GM23248 (cell line): ENCODE measurements around the gene PTPRN2. TPM values are rescaled to one million over a fixed set of nuclear protein-coding genes. Genes with fewer than 3 reads are reported as not detected.

ENCODE experiments used
- DNase-seq: peaks from one replicate; pipeline ENCODE4 v3.0.0-alpha.2; 2015
- H2AFZ ChIP-seq: fragments of 200-600 bp; sonication (generic); 2 replicates; pipeline ENCODE4 v1.6.1; 2016; ENCODE audit warnings: antibody characterized with exemption
- H3F3A ChIP-seq: fragments of 200-600 bp; sonication (generic); 2 replicates; pipeline ENCODE4 v1.6.1; 2016; ENCODE audit warnings: mild to moderate bottlenecking, antibody characterized with exemption, mixed run types; ENCODE audit not compliant: insufficient read depth
- H3K27ac ChIP-seq: fragments of 200-600 bp; sonication (generic); 2 replicates; pipeline ENCODE4 v1.5.1; 2016; ENCODE audit warnings: mild to moderate bottlenecking
- H3K27me3 ChIP-seq: fragments of 200-600 bp; sonication (generic); replicated peaks from 2 replicates; pipeline ENCODE4 v1.6.1; 2016; ENCODE audit warnings: mild to moderate bottlenecking; ENCODE audit not compliant: insufficient read depth
- H3K36me3 ChIP-seq: fragments of 200-600 bp; sonication (generic); 2 replicates; pipeline ENCODE4 v1.6.1; 2016; ENCODE audit warnings: low read depth, mild to moderate bottlenecking
- H3K4me1 ChIP-seq: fragments of 200-600 bp; sonication (generic); 2 replicates; pipeline ENCODE4 v1.6.1; 2016; ENCODE audit warnings: mild to moderate bottlenecking; ENCODE audit not compliant: insufficient read depth
- H3K4me2 ChIP-seq: fragments of 200-600 bp; sonication (generic); one replicate; pipeline ENCODE4 v1.6.1; 2016; ENCODE audit warnings: mild to moderate bottlenecking; ENCODE audit not compliant: unreplicated experiment
- H3K4me3 ChIP-seq: fragments of 200-600 bp; sonication (generic); 2 replicates; pipeline ENCODE4 v1.5.1; 2016; ENCODE audit warnings: mild to moderate bottlenecking
- H3K79me2 ChIP-seq: fragments of 200-600 bp; sonication (generic); 2 replicates; pipeline ENCODE4 v1.6.1; 2016; ENCODE audit warnings: mild to moderate bottlenecking; ENCODE audit not compliant: insufficient read depth
- H3K9ac ChIP-seq: fragments of 200-600 bp; sonication (generic); 2 replicates; pipeline ENCODE4 v1.6.1; 2016; ENCODE audit warnings: mild to moderate bottlenecking
- H3K9me2 ChIP-seq: fragments of 200-600 bp; sonication (generic); 2 replicates; pipeline ENCODE4 v1.6.1; 2016; ENCODE audit warnings: mixed run types, mild to moderate bottlenecking, moderate library complexity; ENCODE audit not compliant: insufficient read depth
- H3K9me3 ChIP-seq: fragments of 200-600 bp; sonication (generic); one replicate; pipeline ENCODE4 v1.6.1; 2017; ENCODE audit warnings: low read depth
- H4K20me1 ChIP-seq: fragments of 200-600 bp; sonication (generic); 2 replicates; pipeline ENCODE4 v1.6.0; 2016; ENCODE audit not compliant: insufficient read depth
- EZH2 ChIP-seq: fragments of 200-600 bp; sonication (generic); IDR thresholded peaks from 2 replicates; pipeline ENCODE4 v1.6.1; 2018; ENCODE audit warnings: antibody characterized with exemption, mild to moderate bottlenecking; ENCODE audit not compliant: insufficient read depth, poor library complexity, severe bottlenecking
- EZH2phosphoT487 ChIP-seq: fragments of 200-600 bp; sonication (generic); IDR thresholded peaks from 2 replicates; pipeline ENCODE4 v1.6.1; 2018; ENCODE audit warnings: antibody characterized with exemption, moderate library complexity, mild to moderate bottlenecking, low read depth; ENCODE audit not compliant: insufficient read depth
- WGBS, 2 experiments: methylation state at CpG; one replicate each; pipeline ENCODE4 v1.1.6; 2015 to 2017; ENCODE audit warnings: low lambda C conversion rate in 2 of 2, low coverage in 1 of 2; ENCODE audit errors: missing lambda C conversion rate in 2 of 2; 5-methylcytosine and 5-hydroxymethylcytosine counted together
- in situ Hi-C: fragments of 300-500 bp; cut with MboI; formaldehyde crosslinking; loops from 2 replicates; pipeline ENCODE4 v1.15.0; 2020
- polyA plus RNA-seq: library from polyadenylated mRNA; unstranded; fragments of >200 nt; fragmentation: Nextera tagmentation; extraction: Ambion mirVana; gene quantifications from 2 replicates; pipeline ENCODE4 v1.2.1, GENCODE V29; 2016
- total RNA-seq: library from RNA; depleted of rRNA; stranded (reverse); fragments of >200 nt; shearing (Covaris generic); gene quantifications from 2 replicates; pipeline ENCODE4 v1.2.3, GENCODE V29; 2014

The PTPRN2 gene
- total and polyA plus RNA-seq, 2 experiments from 2014 or later = 0.13 TPM; not detected in 1

DNA sequence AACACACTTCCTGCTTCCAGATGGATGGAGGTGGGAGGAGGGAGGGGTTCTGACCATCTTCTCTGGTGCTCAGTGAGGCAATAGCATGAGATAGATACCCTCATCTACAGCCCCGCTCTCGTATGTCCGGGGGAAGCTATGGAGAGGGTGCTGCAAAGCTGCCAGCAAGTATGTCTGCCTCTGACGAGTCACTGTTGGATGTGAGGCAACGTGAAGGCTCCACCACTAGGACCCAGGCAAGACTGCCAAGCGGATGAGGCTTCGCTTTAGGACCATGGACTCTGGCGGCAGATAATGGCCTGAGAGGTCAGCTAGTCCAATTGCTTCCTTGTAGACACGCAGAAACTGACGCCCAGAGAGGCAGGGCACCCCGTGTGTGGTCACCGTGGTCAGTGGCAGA lies 601.6 kb downstream of the PTPRN2 start:
- Histone ChIP-seq H3K9ac (no peak overlapping the region), H3K9me3 (no peaks in the 10 kb centered on the region), H3K9me2 (no peaks in the 10 kb centered on the region), H3K27me3 (no peaks in the 10 kb centered on the region), H2AFZ (no peak overlapping the region), H3K4me2 (no peak overlapping the region), H3K27ac (no peak overlapping the region), H3K36me3 (no peaks in the 10 kb centered on the region), H3K79me2 (no peaks in the 10 kb centered on the region), H3F3A (no peaks in the 10 kb centered on the region), H4K20me1 (no peaks in the 10 kb centered on the region), H3K4me1 (no peaks in the 10 kb centered on the region), H3K4me3 (no peak overlapping the region)
- no peak for DNase-seq
- TF ChIP-seq EZH2phosphoT487 (no peak), EZH2 (no peak)
- 30 to 41% methylated on average over 12 of the region's 12 CpGs for WGBS, 2 experiments
- in situ Hi-C loops = no loop called here

- H3K9me3 ChIP-seq = no peaks in the 10 kb centered on the region
Measured at GRCh38 chr7:157985636-157986035, 602.0 kb downstream of the PTPRN2 start.

DNA sequence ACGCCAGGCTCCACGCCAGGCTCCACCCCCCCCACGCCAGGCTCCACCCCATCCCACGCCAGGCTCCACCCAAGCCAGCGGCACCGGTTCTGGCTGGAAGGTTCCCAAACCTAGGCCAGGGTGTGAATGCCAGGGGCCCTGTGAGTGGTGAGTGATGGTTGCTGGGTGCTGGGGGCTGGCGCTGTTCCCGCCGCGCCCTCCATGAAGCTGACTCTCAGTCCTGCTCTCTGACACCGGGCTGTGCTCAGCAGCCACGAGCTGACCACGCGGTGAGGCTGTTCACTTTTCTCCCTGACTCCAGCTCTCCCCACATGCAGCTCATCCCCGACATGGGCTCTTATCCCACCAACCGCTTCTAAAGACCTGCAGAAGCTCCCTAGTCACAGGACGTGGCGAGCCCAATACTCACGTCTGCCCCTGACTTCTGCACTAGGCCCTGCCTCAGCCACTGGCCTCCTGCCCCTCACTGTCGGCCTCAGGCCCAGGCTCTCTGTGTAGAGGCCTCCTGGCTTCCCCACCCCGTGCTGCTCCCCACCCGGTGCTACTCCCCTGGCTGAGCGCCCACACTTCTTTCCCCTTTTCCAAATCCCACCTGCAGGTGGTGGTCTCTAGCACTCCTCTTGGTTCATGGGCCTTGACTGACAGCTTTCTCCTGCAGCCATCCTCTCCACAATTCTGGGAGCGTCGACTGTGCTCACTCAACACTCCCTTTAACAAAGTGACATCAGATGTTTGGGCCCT lies 603.0 kb downstream of the PTPRN2 start:
- Histone ChIP-seq H3K9me2 (no peaks in the 10 kb centered on the region), H3F3A (no peaks in the 10 kb centered on the region), H3K36me3 (no peaks in the 10 kb centered on the region), H3K4me1 (no peaks in the 10 kb centered on the region), H3K9me3 (no peaks in the 10 kb centered on the region), H4K20me1 (no peaks in the 10 kb centered on the region), H3K79me2 (no peaks in the 10 kb centered on the region), H3K27me3 (no peaks in the 10 kb centered on the region), H3K27ac (no peak overlapping the region), H2AFZ (no peak overlapping the region), H3K4me2 (no peak overlapping the region), H3K4me3 (no peak overlapping the region), H3K9ac (no peak overlapping the region)
- no peak for DNase-seq
- in situ Hi-C loops = no loop called here
- TF ChIP-seq EZH2 (no peak), EZH2phosphoT487 (no peak)
- WGBS, 2 experiments = 53 to 67% methylated on average over 22 to 24 of the region's 25 CpGs

More at GRCh38 chr7:157985636-157986035, 602.0 kb downstream of the PTPRN2 start:
- Histone ChIP-seq H3K36me3 (no peaks in the 10 kb centered on the region), H3K9ac (no peak overlapping the region), H3K27me3 (no peaks in the 10 kb centered on the region), H3F3A (no peaks in the 10 kb centered on the region), H3K4me2 (no peak overlapping the region), H3K4me3 (no peak overlapping the region), H4K20me1 (no peaks in the 10 kb centered on the region), H3K4me1 (no peaks in the 10 kb centered on the region), H3K9me2 (no peaks in the 10 kb centered on the region), H2AFZ (no peak overlapping the region), H3K79me2 (no peaks in the 10 kb centered on the region), H3K27ac (no peak overlapping the region)
- in situ Hi-C loops = no loop called here
- no peak for TF ChIP-seq EZH2phosphoT487
- TF ChIP-seq EZH2 = no peak
- WGBS, 2 experiments = 54 to 58% methylated on average over 15 of the region's 15 CpGs
- no peak for DNase-seq

- no peaks in the 10 kb centered on the region for H3F3A ChIP-seq
- no peak overlapping the region for H2AFZ ChIP-seq
- no peak overlapping the region for H3K27ac ChIP-seq
- no peaks in the 10 kb centered on the region for H3K36me3 ChIP-seq
- H3K4me2 ChIP-seq = no peak overlapping the region
- WGBS, 2 experiments = 43 to 48% methylated on average over 22 to 32 of the region's 32 CpGs
- no peaks in the 10 kb centered on the region for H3K4me1 ChIP-seq
- no peaks in the 10 kb centered on the region for H3K9me2 ChIP-seq
- in situ Hi-C loops = no loop called here
- no peak for DNase-seq
- H3K4me3 ChIP-seq = no peak overlapping the region
- H3K27me3 ChIP-seq = no peaks in the 10 kb centered on the region
- TF ChIP-seq EZH2phosphoT487 = no peak
- no peak for TF ChIP-seq EZH2
- H3K79me2 ChIP-seq = no peaks in the 10 kb centered on the region
- H3K9ac ChIP-seq = no peak overlapping the region
- no peaks in the 10 kb centered on the region for H4K20me1 ChIP-seq
- no peaks in the 10 kb centered on the region for H3K9me3 ChIP-seq
Measured at GRCh38 chr7:157983502-157984422, 603.9 kb downstream of the PTPRN2 start.
